ENCODE results near the gene TSPAN4. TPM values are rescaled to one million over a fixed set of nuclear protein-coding genes. Genes with fewer than 3 reads are reported as not detected.
A peak's percentile ranks its signal among the peaks of the same experiment; 100 is the strongest.

TSPAN4 gene
- total and polyA plus RNA-seq, 2 of the 13 experiments (the other 11 are each of a cell fraction or from before 2014, with no cell fraction given) = 31.7 to 68.3 TPM

- TF ChIP-seq NFE2 (CRISPR knock-in tag; IDR thresholded peaks at IDR 0.05) = no peak
- no peak; the same call in 1 of the 2 replicates for TF ChIP-seq ETV5 (CRISPR knock-in tag; IDR thresholded peaks at IDR 0.05; ENCODE audit: borderline replicate concordance)
- TF ChIP-seq TAF15 (IDR thresholded peaks at IDR 0.05; ENCODE audit: low read depth, low read length, poor library complexity, severe bottlenecking) = no peak
- TF ChIP-seq ZBTB25 (CRISPR knock-in tag; IDR thresholded peaks at IDR 0.05) = no peak
- 0 out of 2 replicates have a peak, but pooled peaks have one; percentile 18 for TF ChIP-seq MAX (IDR thresholded peaks at IDR 0.05)
- TF ChIP-seq HNF4A (CRISPR knock-in tag; IDR thresholded peaks at IDR 0.05) = peak; percentile 29
- 0 out of 2 replicates have a peak, but pooled peaks have one; percentile 28 for TF ChIP-seq DMAP1 (CRISPR knock-in tag; IDR thresholded peaks at IDR 0.05)
- TF ChIP-seq ATF2 (CRISPR knock-in tag; IDR thresholded peaks at IDR 0.05) = no peak
- TF ChIP-seq ERF (CRISPR knock-in tag; IDR thresholded peaks at IDR 0.05) = 0 out of 2 replicates have a peak, but pooled peaks have one; percentile 35
- no peak for TF ChIP-seq KLF13 (CRISPR knock-in tag; IDR thresholded peaks at IDR 0.05)
- TF ChIP-seq SALL1 (CRISPR knock-in tag; IDR thresholded peaks at IDR 0.05) = peak; percentile 31; the same call in 1 of the 2 replicates
- no peak for TF ChIP-seq ZSCAN12 (CRISPR knock-in tag; IDR thresholded peaks at IDR 0.05)
- no peak for TF ChIP-seq KMT2A (CRISPR knock-in tag; IDR thresholded peaks at IDR 0.05)
- no peak for TF ChIP-seq ZBTB14 (CRISPR knock-in tag; IDR thresholded peaks at IDR 0.05)
- TF ChIP-seq ZFP41 (CRISPR knock-in tag; IDR thresholded peaks at IDR 0.05; ENCODE audit: borderline replicate concordance) = no peak
- TF ChIP-seq ZC3H4 (CRISPR knock-in tag; IDR thresholded peaks at IDR 0.05; ENCODE audit: borderline replicate concordance) = no peak
- TF ChIP-seq NFAT5 (CRISPR knock-in tag; IDR thresholded peaks at IDR 0.05) = 0 out of 2 replicates have a peak, but pooled peaks have one; percentile 10
- no peak for TF ChIP-seq ZNF337 (CRISPR knock-in tag; IDR thresholded peaks at IDR 0.05; ENCODE audit: borderline replicate concordance, low read depth)
- TF ChIP-seq ZNF460 (CRISPR knock-in tag; IDR thresholded peaks at IDR 0.05; ENCODE audit: borderline replicate concordance) = no peak
- TF ChIP-seq ZNF747 (CRISPR knock-in tag; IDR thresholded peaks at IDR 0.05; ENCODE audit: borderline replicate concordance) = 0 out of 2 replicates have a peak, but pooled peaks have one; percentile 21
Observed at GRCh38 chr11:844693-845644, 2.3 kb downstream of the TSPAN4 start (continued).
